HG03469 (cell line): Measurements from ENCODE around the gene PLCXD3.

Experiments
- ATAC-seq: cut with Tn5 transposase; IDR thresholded peaks from one replicate; pipeline ENCODE4 v1.9.1; 2021; ENCODE audit warnings: mild to moderate bottlenecking, moderate library complexity, moderate number of reproducible peaks; ENCODE audit not compliant: unreplicated experiment

Gene PLCXD3

GRCh38 chr5:41416336-41416735 is 94.1 kb downstream of the PLCXD3 start:
- ATAC-seq = no peak

GRCh38 chr5:41415242-41415641 is 95.2 kb downstream of the PLCXD3 start:
- no peak for ATAC-seq

- ATAC-seq = no peak
Observed at GRCh38 chr5:41414598-41414997, 95.8 kb downstream of the PLCXD3 start.

- no peak for ATAC-seq
Observed at GRCh38 chr5:41413074-41413473, 97.3 kb downstream of the PLCXD3 start.

- ATAC-seq = no peak
Observed at GRCh38 chr5:41412496-41412895, 97.9 kb downstream of the PLCXD3 start.

GRCh38 chr5:41410737-41411136 is 99.7 kb downstream of the PLCXD3 start:
- ATAC-seq = no peak

DNA sequence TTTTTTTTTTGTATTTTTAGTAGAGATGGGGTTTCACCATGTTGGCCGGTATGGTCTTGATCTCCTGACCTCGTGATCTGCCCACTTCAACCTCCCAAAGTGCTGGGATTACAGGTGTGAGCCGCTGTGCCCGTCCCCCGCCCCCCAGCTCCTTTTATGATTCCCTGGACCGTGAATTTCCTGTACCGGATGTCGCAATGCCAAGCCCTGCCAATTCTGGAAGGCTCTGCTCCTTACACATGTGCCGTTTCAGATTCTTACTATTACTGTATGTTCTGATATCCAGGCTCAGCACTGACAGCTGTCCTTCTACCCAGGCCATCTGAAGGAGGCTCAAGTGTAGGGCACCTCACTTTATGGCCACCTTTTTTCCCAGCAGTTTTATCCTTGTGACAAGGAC is 100.1 kb downstream of the PLCXD3 start:
- ATAC-seq = no peak

- no peak for ATAC-seq
Observed at GRCh38 chr5:41408676-41409443, 101.5 kb downstream of the PLCXD3 start.

DNA sequence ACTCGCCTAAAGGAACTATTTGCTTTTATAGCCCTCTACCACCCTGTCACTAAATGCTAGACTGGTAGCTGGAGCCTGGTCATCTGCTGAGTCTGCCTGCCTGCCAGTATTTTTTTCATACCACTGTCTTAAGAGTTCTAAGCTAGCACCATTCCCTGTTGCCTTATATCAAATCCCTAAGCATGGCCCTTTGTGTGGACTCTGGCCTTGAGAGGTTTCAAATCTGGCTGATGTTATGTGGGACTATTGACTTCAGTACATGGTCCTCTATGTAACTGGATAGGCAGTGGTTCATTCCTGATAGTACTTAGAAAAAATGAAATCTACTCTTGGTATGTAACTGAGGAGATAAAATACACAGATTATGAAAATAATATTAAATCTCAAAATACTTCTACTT is 103.5 kb downstream of the PLCXD3 start:
- no peak for ATAC-seq

DNA sequence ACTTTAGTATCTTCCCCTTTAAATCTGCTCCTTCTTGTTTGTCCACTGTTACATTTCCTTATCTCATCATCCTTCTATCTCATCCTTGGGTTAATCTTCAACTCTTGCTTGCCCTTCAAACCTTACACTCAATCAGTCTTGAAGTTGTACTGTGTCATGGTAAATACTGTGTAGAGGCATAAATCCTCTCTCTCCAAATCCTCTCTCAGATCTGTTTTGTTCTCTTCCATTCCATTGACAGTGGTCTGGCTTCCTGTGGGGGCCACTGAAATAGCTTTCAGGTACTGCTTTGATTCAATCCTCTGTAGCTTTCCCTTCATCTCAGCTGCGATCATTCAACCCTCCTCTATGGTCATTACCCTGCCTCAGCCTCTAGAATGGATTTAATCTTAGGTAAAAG is 104.0 kb downstream of the PLCXD3 start:
- ATAC-seq = no peak

GRCh38 chr5:41404757-41405156 is 105.6 kb downstream of the PLCXD3 start:
- ATAC-seq = no peak

DNA sequence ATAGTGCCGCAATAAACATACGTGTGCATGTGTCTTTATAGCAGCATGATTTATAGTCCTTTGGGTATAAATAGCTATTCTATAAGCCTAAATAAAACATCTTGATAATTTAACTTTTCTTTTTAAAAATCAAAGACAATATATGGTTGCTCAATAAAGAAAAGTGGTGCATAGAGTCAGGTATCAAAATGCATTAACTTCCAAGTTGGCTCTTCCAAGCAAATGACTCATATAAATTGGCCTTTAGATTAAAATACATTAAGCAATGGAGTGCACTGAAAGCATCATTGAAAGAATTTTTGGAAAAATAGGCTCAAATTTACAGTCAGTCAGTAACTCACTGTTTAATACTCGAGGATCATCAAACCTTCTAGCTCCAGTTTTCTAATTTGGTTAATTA is 106.6 kb downstream of the PLCXD3 start:
- ATAC-seq = no peak

DNA sequence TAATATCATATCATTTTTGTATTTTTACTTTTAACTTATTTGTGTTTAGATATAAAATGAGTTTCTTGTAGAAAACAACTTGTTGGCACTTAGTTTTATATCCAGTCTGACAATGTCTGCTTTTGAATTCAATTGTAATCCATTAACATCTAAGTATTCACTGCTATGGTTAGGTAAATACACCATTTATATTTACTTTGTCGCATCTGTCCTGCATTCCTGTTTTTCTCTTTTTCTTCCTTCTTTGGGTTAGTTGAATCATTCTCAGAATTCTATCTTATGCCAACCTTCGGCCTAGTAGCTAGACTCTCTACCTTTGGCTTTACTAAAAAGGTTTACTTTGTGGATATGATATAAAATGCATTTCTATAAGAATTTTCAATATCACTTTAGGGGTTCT is 107.6 kb downstream of the PLCXD3 start:
- ATAC-seq = no peak

- no peak for ATAC-seq
Observed at GRCh38 chr5:41399839-41400238, 110.6 kb downstream of the PLCXD3 start.

DNA sequence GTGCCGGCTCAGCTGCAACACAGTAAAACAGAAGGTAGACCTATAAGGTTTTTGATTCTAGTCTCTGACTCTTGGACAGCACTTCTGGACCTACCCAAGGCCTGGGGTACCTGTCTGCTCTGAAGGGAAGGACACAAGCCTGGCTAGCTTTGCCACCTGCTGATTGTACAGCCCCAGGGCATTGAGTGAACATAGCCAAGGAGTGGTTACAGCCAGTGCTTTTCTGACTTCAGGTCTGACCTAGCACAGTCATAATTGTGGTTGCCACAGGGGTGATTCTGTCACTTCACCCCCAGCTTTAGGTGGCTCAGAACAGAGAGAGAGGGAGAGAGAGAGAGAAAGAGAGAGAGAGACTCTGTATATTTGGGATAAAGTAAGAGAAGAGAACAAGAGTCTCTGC is 118.4 kb downstream of the PLCXD3 start:
- no peak for ATAC-seq

- ATAC-seq = no peak
Observed at GRCh38 chr5:41374631-41375030, 135.8 kb downstream of the PLCXD3 start.

DNA sequence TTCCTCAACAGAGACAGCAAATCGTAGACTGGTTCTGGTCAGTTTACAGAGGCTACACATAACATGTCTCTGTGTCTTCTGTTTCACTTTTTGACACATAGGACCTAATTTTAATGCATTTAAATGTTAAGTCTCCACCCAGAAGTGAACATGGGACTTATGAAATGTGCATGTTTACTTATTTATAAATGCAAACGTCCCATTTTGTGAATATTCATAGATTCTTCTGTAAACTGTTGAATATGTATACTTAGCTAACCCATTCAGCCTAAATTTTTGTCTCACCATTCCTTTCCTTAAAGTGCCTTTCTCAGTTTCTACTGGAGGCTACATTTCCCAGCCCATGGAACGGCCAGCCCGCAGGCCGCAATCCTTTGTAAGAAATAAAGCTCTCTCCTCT is 137.2 kb downstream of the PLCXD3 start:
- ATAC-seq = no peak

GRCh38 chr5:41371738-41372137 is 138.7 kb downstream of the PLCXD3 start:
- ATAC-seq = no peak

DNA sequence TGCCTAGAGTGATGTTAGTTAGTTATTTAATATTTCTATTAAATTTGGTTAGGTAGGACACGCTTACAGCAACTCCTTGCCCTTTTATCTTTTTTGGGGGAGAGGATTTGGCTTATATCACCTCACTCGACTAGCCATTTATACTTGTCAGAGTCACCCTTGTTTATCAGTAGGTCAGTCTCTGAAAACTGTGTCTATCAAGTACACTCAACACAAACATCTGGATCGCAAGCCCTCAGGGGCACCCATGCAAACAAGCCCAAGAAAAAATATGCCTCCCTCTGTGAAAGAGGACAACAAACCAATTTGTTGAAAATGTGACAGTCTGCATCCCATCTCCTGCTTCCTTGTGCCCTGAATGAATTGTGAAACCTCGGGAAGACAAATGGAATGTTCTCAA is 139.9 kb downstream of the PLCXD3 start:
- no peak for ATAC-seq

GRCh38 chr5:41369799-41370198 is 140.6 kb downstream of the PLCXD3 start:
- ATAC-seq = no peak

GRCh38 chr5:41368158-41368557 is 142.2 kb downstream of the PLCXD3 start:
- no peak for ATAC-seq

GRCh38 chr5:41365369-41365768 is 145.0 kb downstream of the PLCXD3 start:
- ATAC-seq = no peak

DNA sequence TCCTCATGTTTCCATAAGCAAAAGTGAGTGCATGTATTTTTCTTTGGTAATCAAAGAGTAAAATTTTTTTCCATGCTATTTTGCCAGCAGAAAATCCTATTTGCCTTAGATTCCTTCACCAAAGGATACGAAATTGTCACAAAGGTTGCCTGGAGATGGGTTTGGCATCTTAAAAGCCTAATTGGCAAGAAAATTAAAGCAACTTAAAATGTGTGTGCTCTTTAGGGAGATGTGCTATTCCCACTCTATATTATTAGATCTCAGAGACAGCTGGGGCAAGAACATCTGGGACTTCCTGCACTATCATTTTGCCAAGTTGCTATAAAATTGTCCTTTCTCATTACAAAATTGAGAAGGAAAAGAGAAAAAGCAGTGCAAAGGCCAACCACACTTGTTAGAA is 146.1 kb downstream of the PLCXD3 start:
- ATAC-seq = no peak
